GM23248 (cell line): ENCODE results near the gene LRP6. TPM values are rescaled to one million over a fixed set of nuclear protein-coding genes. Genes with fewer than 3 reads are reported as not detected.
"Not testable (repeated sequence)": the region's sequence is repeated elsewhere in the genome, so short reads cannot be mapped to it uniquely, and the experiment has no call there.

Source experiments
- DNase-seq: peaks from one replicate; pipeline ENCODE4 v3.0.0-alpha.2; 2015
- H2AFZ ChIP-seq: fragments of 200-600 bp; sonication (generic); 2 replicates; pipeline ENCODE4 v1.6.1; 2016; ENCODE audit warnings: antibody characterized with exemption
- H3F3A ChIP-seq: fragments of 200-600 bp; sonication (generic); 2 replicates; pipeline ENCODE4 v1.6.1; 2016; ENCODE audit warnings: mild to moderate bottlenecking, antibody characterized with exemption, mixed run types; ENCODE audit not compliant: insufficient read depth
- H3K27ac ChIP-seq: fragments of 200-600 bp; sonication (generic); 2 replicates; pipeline ENCODE4 v1.5.1; 2016; ENCODE audit warnings: mild to moderate bottlenecking
- H3K27me3 ChIP-seq: fragments of 200-600 bp; sonication (generic); replicated peaks from 2 replicates; pipeline ENCODE4 v1.6.1; 2016; ENCODE audit warnings: mild to moderate bottlenecking; ENCODE audit not compliant: insufficient read depth
- H3K36me3 ChIP-seq: fragments of 200-600 bp; sonication (generic); 2 replicates; pipeline ENCODE4 v1.6.1; 2016; ENCODE audit warnings: low read depth, mild to moderate bottlenecking
- H3K4me1 ChIP-seq: fragments of 200-600 bp; sonication (generic); 2 replicates; pipeline ENCODE4 v1.6.1; 2016; ENCODE audit warnings: mild to moderate bottlenecking; ENCODE audit not compliant: insufficient read depth
- H3K4me2 ChIP-seq: fragments of 200-600 bp; sonication (generic); one replicate; pipeline ENCODE4 v1.6.1; 2016; ENCODE audit warnings: mild to moderate bottlenecking; ENCODE audit not compliant: unreplicated experiment
- H3K4me3 ChIP-seq: fragments of 200-600 bp; sonication (generic); 2 replicates; pipeline ENCODE4 v1.5.1; 2016; ENCODE audit warnings: mild to moderate bottlenecking
- H3K79me2 ChIP-seq: fragments of 200-600 bp; sonication (generic); 2 replicates; pipeline ENCODE4 v1.6.1; 2016; ENCODE audit warnings: mild to moderate bottlenecking; ENCODE audit not compliant: insufficient read depth
- H3K9ac ChIP-seq: fragments of 200-600 bp; sonication (generic); 2 replicates; pipeline ENCODE4 v1.6.1; 2016; ENCODE audit warnings: mild to moderate bottlenecking
- H3K9me2 ChIP-seq: fragments of 200-600 bp; sonication (generic); 2 replicates; pipeline ENCODE4 v1.6.1; 2016; ENCODE audit warnings: mixed run types, mild to moderate bottlenecking, moderate library complexity; ENCODE audit not compliant: insufficient read depth
- H3K9me3 ChIP-seq: fragments of 200-600 bp; sonication (generic); one replicate; pipeline ENCODE4 v1.6.1; 2017; ENCODE audit warnings: low read depth
- H4K20me1 ChIP-seq: fragments of 200-600 bp; sonication (generic); 2 replicates; pipeline ENCODE4 v1.6.0; 2016; ENCODE audit not compliant: insufficient read depth
- EZH2 ChIP-seq: fragments of 200-600 bp; sonication (generic); IDR thresholded peaks from 2 replicates; pipeline ENCODE4 v1.6.1; 2018; ENCODE audit warnings: antibody characterized with exemption, mild to moderate bottlenecking; ENCODE audit not compliant: insufficient read depth, poor library complexity, severe bottlenecking
- EZH2phosphoT487 ChIP-seq: fragments of 200-600 bp; sonication (generic); IDR thresholded peaks from 2 replicates; pipeline ENCODE4 v1.6.1; 2018; ENCODE audit warnings: antibody characterized with exemption, moderate library complexity, mild to moderate bottlenecking, low read depth; ENCODE audit not compliant: insufficient read depth
- WGBS, 2 experiments: methylation state at CpG; one replicate each; pipeline ENCODE4 v1.1.6; 2015 to 2017; ENCODE audit warnings: low lambda C conversion rate in 2 of 2, low coverage in 1 of 2; ENCODE audit errors: missing lambda C conversion rate in 2 of 2; 5-methylcytosine and 5-hydroxymethylcytosine counted together
- in situ Hi-C: fragments of 300-500 bp; cut with MboI; formaldehyde crosslinking; loops from 2 replicates; pipeline ENCODE4 v1.15.0; 2020
- polyA plus RNA-seq: library from polyadenylated mRNA; unstranded; fragments of >200 nt; fragmentation: Nextera tagmentation; extraction: Ambion mirVana; gene quantifications from 2 replicates; pipeline ENCODE4 v1.2.1, GENCODE V29; 2016
- total RNA-seq: library from RNA; depleted of rRNA; stranded (reverse); fragments of >200 nt; shearing (Covaris generic); gene quantifications from 2 replicates; pipeline ENCODE4 v1.2.3, GENCODE V29; 2014

LRP6 gene
- total and polyA plus RNA-seq, 2 experiments from 2014 or later, result 10.3 to 20.1 TPM

DNA sequence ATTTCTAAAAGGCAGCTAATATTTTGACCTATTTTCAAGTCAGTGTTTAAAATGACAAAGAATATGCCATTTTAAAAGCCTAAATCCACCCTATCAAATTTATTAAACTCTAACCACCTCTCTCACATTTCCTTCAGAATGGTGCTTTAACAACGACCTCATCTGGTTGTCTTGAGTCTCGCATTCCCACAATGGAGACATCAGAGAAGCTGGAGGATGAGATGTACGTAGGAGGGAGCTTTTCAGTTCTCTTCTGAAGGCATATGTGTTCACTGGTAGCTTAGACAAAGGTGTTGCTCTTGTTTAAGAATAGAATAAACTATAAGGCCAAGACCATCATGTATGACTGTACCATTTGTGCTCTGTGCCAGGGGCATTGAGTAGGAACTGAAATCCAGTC is 113.2 kb downstream of the LRP6 start:
- in situ Hi-C loops, result no loop called here
- 83 to 89% methylated on average over 3 of the region's 3 CpGs for WGBS, 2 experiments

DNA sequence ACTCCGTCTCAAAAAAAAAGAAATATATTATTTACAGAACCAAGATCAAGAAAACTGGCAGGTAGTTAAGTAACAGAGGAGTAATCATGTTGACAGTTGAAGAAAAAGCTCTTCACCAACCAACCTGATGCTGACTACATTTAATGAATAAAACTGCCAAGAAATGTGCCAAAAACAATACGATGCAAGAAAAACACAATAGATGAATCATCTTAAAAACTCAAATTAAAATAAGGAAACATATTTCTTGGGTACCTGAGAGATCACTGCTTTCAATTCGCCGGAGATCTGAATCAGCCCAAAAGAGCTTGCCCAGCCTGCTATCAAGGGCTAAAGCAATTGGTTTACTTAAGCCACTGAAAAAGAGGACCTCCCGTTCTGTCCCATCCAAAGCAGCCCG is 119.7 kb downstream of the LRP6 start:
- 76 to 79% methylated on average over 6 of the region's 6 CpGs for WGBS, 2 experiments
- DNase-seq, result no peak

More for the DNA sequence above, 113.2 kb downstream of the LRP6 start:
- Histone ChIP-seq H3K79me2 (no peaks in the 10 kb centered on the region), H3K36me3 (no peaks in the 10 kb centered on the region), H3K4me1 (no peaks in the 10 kb centered on the region), H3K27ac (no peak overlapping the region), H3K9ac (no peak overlapping the region), H3K9me2 (no peaks in the 10 kb centered on the region), H3F3A (no peaks in the 10 kb centered on the region), H3K4me2 (no peak overlapping the region), H3K9me3 (no peaks in the 10 kb centered on the region), H4K20me1 (no peaks in the 10 kb centered on the region), H2AFZ (no peak overlapping the region), H3K27me3 (no peaks in the 10 kb centered on the region), H3K4me3 (no peak overlapping the region)
- TF ChIP-seq EZH2 (no peak), EZH2phosphoT487 (no peak)
- DNase-seq, result no peak

DNA sequence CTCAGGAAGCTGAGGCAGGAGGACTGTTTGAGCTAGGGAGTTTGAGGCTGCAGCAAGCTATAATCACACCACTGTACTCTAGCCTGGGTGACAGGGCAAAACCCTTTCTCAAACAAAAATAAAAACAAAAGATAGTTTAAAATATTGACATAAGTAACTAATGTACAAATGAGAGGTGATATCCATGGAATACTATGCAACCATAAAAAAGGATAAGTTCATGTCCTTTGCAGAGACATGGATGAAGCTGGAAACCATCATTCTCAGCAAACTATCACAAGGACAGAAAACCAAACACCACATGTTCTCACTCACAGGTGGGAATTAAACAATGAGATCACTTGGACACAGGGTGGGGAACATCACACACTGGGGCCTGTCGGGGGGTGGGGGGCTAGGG is 122.3 kb downstream of the LRP6 start:
- H3K27me3 ChIP-seq, H2AFZ ChIP-seq, H3F3A ChIP-seq, DNase-seq, H3K4me2 ChIP-seq, H3K9me2 ChIP-seq, in situ Hi-C loops, H3K4me3 ChIP-seq, H4K20me1 ChIP-seq, H3K27ac ChIP-seq, H3K4me1 ChIP-seq, H3K79me2 ChIP-seq, H3K9me3 ChIP-seq, H3K9ac ChIP-seq: not testable (repeated sequence)
- WGBS, 2 experiments, result 20 to 67% methylated on average over 1 of the region's 1 CpG
- H3K36me3 ChIP-seq, result peaks cover 13% of the 10 kb centered on the region; the same call in 1 of the 2 replicates

More for the DNA sequence above, 119.7 kb downstream of the LRP6 start:
- H2AFZ ChIP-seq, result no peak overlapping the region
- no peaks in the 10 kb centered on the region for H3K79me2 ChIP-seq
- no peaks in the 10 kb centered on the region for H3K9me3 ChIP-seq
- no peak overlapping the region for H3K4me3 ChIP-seq
- H3K4me1 ChIP-seq, result no peaks in the 10 kb centered on the region
- H3K36me3 ChIP-seq, result peaks cover 13% of the 10 kb centered on the region; the same call in 1 of the 2 replicates
- no peaks in the 10 kb centered on the region for H4K20me1 ChIP-seq
- H3K9me2 ChIP-seq, result no peaks in the 10 kb centered on the region
- no peaks in the 10 kb centered on the region for H3K27me3 ChIP-seq
- in situ Hi-C loops, result no loop called here
- TF ChIP-seq EZH2 (no peak), EZH2phosphoT487 (no peak)
- no peaks in the 10 kb centered on the region; the same call in 1 of the 2 replicates for H3F3A ChIP-seq
- no peak overlapping the region for H3K27ac ChIP-seq
- H3K9ac ChIP-seq, result no peak overlapping the region
- no peak overlapping the region for H3K4me2 ChIP-seq

DNA sequence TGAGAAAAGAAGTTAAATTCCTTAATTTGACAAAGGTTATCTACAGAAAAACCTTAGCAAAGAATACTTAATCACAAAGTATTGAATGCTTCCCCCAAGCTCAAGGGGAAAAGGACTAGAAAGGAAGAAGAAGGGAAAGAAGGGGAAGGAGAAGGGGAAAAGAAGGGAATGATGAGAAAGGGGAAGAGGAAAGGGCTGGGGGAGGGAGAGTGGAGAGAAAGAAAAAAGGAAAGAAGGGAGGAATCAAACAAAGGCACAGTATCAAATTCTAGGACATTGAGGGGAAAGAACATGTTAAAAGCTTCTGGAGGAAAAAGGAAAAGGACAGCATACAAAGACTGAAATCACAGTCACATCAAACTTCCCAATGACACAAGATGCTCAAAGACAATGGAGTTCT is 125.8 kb downstream of the LRP6 start:
- in situ Hi-C loops, result no loop called here
- Histone ChIP-seq H3K27me3 (no peaks in the 10 kb centered on the region), H4K20me1 (no peaks in the 10 kb centered on the region), H3K27ac (no peak overlapping the region), H3K9ac (no peak overlapping the region), H3K4me2 (no peak overlapping the region), H3K9me3 (no peaks in the 10 kb centered on the region), H2AFZ (no peak overlapping the region), H3K36me3 (0 out of 2 replicates have a peak, but pooled peaks cover 4% of the 10 kb centered on the region), H3K79me2 (no peaks in the 10 kb centered on the region), H3K4me3 (no peak overlapping the region), H3K4me1 (no peaks in the 10 kb centered on the region), H3K9me2 (no peaks in the 10 kb centered on the region), H3F3A (no peaks in the 10 kb centered on the region; the same call in 1 of the 2 replicates)
- DNase-seq, result no peak
- TF ChIP-seq EZH2, result no peak
- no peak for TF ChIP-seq EZH2phosphoT487
